AG10803 (cell line): ENCODE measurements around the gene DHRS7B.
"Not testable (repeated sequence)": the region's sequence is repeated elsewhere in the genome, so short reads cannot be mapped to it uniquely, and the experiment has no call there.

Experiments
- DNase-seq: peaks from one replicate; pipeline ENCODE4 v3.0.0; 2010; ENCODE audit warnings: low read depth
- H3K4me3 ChIP-seq: 2 replicates; pipeline ENCODE4 v1.5.1; 2011; ENCODE audit warnings: mild to moderate bottlenecking, low read length, control low read depth
- CTCF ChIP-seq: conservative IDR thresholded peaks from 2 replicates; pipeline ENCODE4 v1.5.1; 2011; ENCODE audit warnings: mild to moderate bottlenecking, low read length, control low read depth, inconsistent platforms

DHRS7B gene

GRCh38 chr17:21141331-21141730, 14.6 kb downstream of the DHRS7B start:
- TF ChIP-seq CTCF = no peak
- DNase-seq = no peak
- H3K4me3 ChIP-seq = no peak overlapping the region

GRCh38 chr17:21142065-21142464, 15.3 kb downstream of the DHRS7B start:
- H3K4me3 ChIP-seq, DNase-seq: not testable (repeated sequence)

- no peak for DNase-seq
- H3K4me3 ChIP-seq = no peak overlapping the region
- no peak for TF ChIP-seq CTCF
Measured at GRCh38 chr17:21143695-21144094, 16.9 kb downstream of the DHRS7B start.

GRCh38 chr17:21144299-21144698, 17.5 kb downstream of the DHRS7B start:
- DNase-seq, H3K4me3 ChIP-seq: not testable (repeated sequence)

- DNase-seq = peak; percentile 75
- no peak overlapping the region for H3K4me3 ChIP-seq
- TF ChIP-seq CTCF = no peak
Measured at GRCh38 chr17:21146362-21147015, 19.7 kb downstream of the DHRS7B start.

- no peak overlapping the region for H3K4me3 ChIP-seq
- DNase-seq = no peak
- no peak for TF ChIP-seq CTCF
Measured at GRCh38 chr17:21149621-21150020, 22.9 kb downstream of the DHRS7B start.

GRCh38 chr17:21152731-21153130, 26.0 kb downstream of the DHRS7B start:
- TF ChIP-seq CTCF = no peak
- DNase-seq = no peak
- no peak overlapping the region for H3K4me3 ChIP-seq

GRCh38 chr17:21157586-21158370, 31.0 kb downstream of the DHRS7B start:
- no peak for DNase-seq
- no peak for TF ChIP-seq CTCF
- no peak overlapping the region for H3K4me3 ChIP-seq
